SJSA1 (cell line): ENCODE data around the gene POLN. TPM values are rescaled to one million over a fixed set of nuclear protein-coding genes. Genes with fewer than 3 reads are reported as not detected.

Experiments
- DNase-seq, 2 experiments: peaks; one replicate each; pipeline ENCODE4 v3.0.0-alpha.2; 2015 to 2020; ENCODE audit warnings: low spot score in 2 of 2, low read depth in 1 of 2
- H3K27ac ChIP-seq: fragments of 250-450 bp; sonication (Bioruptor Pico); 2 replicates; pipeline ENCODE4 v1.5.1; 2020; ENCODE audit warnings: mild to moderate bottlenecking, moderate library complexity
- H3K27me3 ChIP-seq: fragments of 250-450 bp; sonication (Bioruptor Pico); replicated peaks from 2 replicates; pipeline ENCODE4 v1.5.1; 2020; ENCODE audit warnings: mild to moderate bottlenecking, moderate library complexity
- H3K36me3 ChIP-seq: fragments of 250-450 bp; sonication (Bioruptor Pico); 2 replicates; pipeline ENCODE4 v1.5.1; 2020; ENCODE audit warnings: mild to moderate bottlenecking
- H3K4me1 ChIP-seq: fragments of 250-450 bp; sonication (Bioruptor Pico); replicated peaks from 2 replicates; pipeline ENCODE4 v1.6.1; 2021; ENCODE audit warnings: mild to moderate bottlenecking
- H3K4me3 ChIP-seq: fragments of 250-450 bp; sonication (Bioruptor Pico); 2 replicates; pipeline ENCODE4 v1.5.1; 2020; ENCODE audit warnings: mild to moderate bottlenecking
- H3K9me3 ChIP-seq: fragments of 250-450 bp; sonication (Bioruptor Pico); replicated peaks from 2 replicates; pipeline ENCODE4 v1.5.1; 2020; ENCODE audit warnings: mild to moderate bottlenecking
- total RNA-seq: library from RNA; depleted of rRNA; stranded (reverse); fragments of >200 nt; shearing (Covaris generic); gene quantifications from 2 replicates; pipeline ENCODE4 v1.2.3, GENCODE V29; 2014

Gene POLN
- total RNA-seq, 1 experiment from 2014 or later: 0.61 TPM

DNA sequence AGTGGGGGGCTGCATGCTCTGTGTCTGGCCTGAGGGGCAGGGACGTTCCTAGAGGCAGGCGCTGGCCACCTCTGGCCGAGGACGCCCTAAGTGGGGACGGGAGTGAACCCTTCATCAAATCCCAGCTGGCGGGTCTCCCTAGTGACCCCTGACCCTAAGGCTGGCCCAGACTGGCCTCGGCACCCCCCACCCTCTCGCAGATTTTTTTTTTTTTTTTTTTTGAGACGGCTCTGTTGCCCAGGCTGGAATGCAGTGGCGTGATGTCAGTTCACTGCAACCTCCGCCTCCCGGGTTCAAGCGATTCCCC, 21.0 kb upstream of the POLN start:
- Histone ChIP-seq H3K27me3 (no peaks in the 10 kb centered on the region), H3K36me3 (no peaks in the 10 kb centered on the region), H3K4me1 (no peaks in the 10 kb centered on the region; the same call in 1 of the 2 replicates), H3K9me3 (no peaks in the 10 kb centered on the region), H3K27ac (peak overlapping the region; percentile 59; the same call in 1 of the 2 replicates), H3K4me3 (peak overlapping the region; percentile 47)
- no peak for DNase-seq

DNA sequence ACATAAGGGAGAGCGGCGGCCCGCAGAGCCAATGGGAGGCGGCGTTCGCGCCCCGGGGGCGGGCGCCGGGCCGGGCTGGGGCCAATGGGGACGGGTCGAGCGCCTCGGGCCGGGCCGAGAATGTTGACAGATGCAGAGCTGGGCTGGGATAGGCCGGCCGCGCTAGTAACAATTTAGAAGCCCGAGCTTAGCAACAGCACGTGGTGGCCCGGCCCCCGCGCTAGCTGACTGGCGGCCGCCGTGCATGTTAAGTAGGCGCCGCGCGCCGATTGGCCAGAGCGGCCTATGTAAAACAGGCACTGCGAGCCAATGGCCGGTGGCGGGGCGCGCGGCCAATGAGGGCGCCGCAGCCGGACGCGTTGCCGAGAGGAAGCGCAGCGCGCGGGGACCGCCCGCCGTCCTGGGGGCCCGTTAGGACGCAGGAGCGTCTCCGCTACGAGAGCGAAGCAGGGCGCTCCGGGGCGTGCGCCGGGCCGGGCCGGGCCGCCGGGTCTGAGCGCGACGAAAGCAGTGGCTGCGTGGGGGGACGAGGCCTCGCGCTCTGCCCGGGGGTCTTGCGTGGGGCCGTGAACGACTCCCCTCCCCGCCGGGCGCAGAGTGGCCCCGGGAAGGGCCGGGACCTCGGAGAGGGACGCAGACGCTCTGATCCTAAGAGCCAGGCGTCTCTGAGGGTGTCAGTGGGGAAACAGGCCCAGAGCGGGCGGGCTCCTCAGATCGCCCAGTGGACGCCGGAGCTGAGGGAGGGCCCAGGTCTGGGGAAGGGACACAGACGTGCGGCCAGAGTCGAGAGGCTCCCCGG, 20.4 kb upstream of the POLN start:
- no peaks in the 10 kb centered on the region for H3K27me3 ChIP-seq
- H3K4me1 ChIP-seq: no peaks in the 10 kb centered on the region; the same call in 1 of the 2 replicates
- peak overlapping the region; percentile 47 for H3K4me3 ChIP-seq
- no peaks in the 10 kb centered on the region for H3K9me3 ChIP-seq
- peak overlapping the region; percentile 59 for H3K27ac ChIP-seq
- no peaks in the 10 kb centered on the region for H3K36me3 ChIP-seq
- DNase-seq: peak; percentile 93 to 95

DNA sequence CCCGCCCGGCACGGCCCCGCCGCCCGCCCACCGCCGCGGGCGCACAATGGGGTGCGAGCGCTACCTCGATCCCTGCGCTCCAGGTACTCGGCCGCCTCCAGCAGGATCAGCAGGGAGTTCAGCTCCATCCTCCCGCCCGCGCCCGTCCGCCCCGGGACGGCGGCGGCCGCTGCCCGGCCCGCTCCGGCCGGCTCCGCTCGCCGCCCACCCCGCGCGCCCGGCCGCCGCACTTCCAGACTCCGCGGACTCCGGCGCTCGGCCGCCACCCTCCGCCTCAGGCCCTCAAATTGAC, 19.9 kb upstream of the POLN start, which contains the start of gene MXD4:
MXD4 (minus strand) TSS at position 257 of the 292 bp plus-strand sequence; CDS start at position 128, 129 bp downstream.
- H3K27me3 ChIP-seq: no peaks in the 10 kb centered on the region
- H3K36me3 ChIP-seq: no peaks in the 10 kb centered on the region
- H3K4me3 ChIP-seq: peak within 1 kb of the TSS; percentile 47
- H3K27ac ChIP-seq: peak within 1 kb of the TSS; percentile 59
- no peak for DNase-seq
- no peaks in the 10 kb centered on the region; the same call in 1 of the 2 replicates for H3K4me1 ChIP-seq
- H3K9me3 ChIP-seq: no peaks in the 10 kb centered on the region

DNA sequence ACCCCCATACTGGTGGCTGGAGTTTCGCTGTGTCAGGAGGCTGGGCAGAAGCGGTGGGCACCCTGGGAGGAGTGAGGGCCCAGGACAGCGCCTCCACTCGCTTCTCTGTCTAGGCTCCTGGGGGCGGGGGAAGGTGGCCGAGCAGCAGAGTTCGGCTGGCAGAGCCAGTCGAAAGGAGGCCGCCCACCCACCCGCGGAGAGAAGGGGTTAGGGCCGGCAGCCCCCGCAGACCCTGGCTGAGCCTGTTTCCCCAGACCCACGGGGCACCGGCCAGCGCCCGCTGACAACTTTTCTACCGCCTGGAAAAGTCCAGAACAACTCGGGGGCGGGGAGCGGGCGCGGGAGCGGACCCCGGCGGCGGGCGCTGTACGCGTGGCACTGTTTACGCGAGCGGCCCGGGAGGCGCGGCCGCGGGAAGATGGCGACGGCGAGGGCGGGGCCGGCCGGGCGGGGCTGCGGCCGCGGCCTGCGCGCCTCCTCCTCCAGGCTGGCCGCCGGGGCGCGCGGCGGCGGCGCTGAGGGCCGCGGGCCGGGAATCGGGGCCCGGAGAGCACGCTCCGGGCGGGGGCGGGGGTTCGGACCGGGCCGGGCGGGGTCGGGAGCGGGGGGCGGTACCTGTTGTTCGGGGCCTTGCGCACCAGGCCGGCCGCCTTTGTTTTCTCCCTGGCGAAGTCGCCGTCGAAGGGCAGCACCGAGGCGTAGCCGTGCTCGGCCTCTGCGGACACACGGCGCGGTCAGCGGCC, 19.4 kb upstream of the POLN start:
- no peaks in the 10 kb centered on the region for H3K27me3 ChIP-seq
- H3K4me1 ChIP-seq: no peaks in the 10 kb centered on the region; the same call in 1 of the 2 replicates
- no peaks in the 10 kb centered on the region for H3K9me3 ChIP-seq
- 0 out of 2 replicates have a peak overlapping the region, but pooled peaks have one; percentile 24 for H3K27ac ChIP-seq
- DNase-seq: peak in 1 of 2 experiments; percentile 2
- no peaks in the 10 kb centered on the region for H3K36me3 ChIP-seq
- peak overlapping the region; percentile 47 for H3K4me3 ChIP-seq

DNA sequence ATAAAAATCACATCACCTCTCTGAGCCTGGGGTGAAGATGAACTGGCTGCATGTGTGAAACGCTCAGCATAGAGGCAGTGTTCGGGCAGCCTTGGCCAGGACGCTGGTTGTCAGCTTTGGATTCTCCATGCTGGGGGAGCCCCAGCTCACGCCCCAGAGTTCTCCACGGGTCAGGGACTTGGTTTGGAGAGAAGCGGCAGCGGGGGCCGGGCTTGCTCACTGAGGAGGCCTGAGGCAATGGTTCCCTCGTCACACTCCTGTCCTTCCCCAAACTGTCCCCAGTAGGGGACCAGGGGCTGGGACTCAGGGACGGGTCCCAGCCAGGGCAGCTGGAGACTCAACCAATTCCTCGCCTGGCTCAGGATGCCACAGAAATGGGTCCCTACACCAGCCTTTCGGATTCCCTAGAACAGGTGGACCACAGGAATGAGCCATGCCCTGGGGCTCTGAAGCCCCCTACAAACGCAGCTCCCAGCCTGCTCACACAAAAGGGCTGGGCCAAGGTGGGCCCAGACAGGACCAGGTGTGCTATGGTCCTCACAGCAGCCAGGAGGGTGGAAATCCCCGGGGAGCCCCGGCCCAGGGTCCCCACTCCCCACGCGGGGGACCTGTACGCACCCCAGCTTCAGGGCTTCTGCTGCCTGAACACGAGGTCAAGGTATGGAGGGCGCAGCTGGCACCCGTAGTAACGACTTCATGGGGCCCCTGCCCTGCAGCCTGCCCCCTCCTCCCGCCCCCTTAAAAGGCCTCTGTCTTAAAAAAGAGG, 18.6 kb upstream of the POLN start:
- H3K36me3 ChIP-seq: no peaks in the 10 kb centered on the region
- H3K27ac ChIP-seq: no peak overlapping the region
- H3K27me3 ChIP-seq: no peaks in the 10 kb centered on the region

DNA sequence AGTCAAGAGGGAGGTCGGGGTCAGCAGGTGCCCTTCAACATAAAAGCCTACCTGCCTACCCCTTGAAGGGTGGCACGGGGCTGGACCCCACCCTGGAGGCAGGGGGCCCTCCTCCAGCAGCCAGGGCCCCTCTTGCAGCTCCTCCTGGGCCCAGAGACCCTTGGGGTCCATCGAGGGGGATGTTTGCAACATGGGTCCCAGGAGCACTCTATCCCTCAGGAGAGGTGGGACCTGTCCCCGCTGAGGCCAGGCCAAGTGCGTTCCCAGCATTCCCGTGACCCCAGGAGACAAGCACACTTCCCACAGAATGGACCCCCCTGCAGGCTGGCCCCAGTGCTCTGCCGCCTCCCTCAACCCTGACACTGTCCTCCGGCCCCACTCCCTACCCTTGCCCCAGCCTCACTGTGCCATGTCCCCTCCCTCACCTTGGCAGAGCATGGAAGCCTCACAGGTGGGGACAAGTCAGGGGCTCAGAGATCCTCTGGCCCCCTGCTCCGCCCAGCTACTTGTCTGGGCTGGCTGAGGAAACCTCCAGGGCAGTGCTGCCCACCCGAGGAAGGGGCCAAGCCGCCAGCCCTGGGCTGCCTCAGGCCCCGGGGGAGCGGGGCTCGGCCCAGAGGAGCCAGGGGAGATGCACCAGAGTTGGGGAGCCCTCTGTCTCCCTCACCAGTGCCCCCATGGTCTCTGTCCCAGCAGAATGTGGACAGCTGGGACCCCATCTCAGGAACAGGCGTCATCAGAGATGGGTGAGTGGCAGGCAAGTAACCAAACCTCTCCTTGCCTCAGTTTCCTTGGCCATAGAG, 17.8 kb upstream of the POLN start:
- no peak overlapping the region for H3K27ac ChIP-seq
- H3K4me3 ChIP-seq: no peak overlapping the region
- DNase-seq: no peak
- no peaks in the 10 kb centered on the region for H3K9me3 ChIP-seq
- H3K36me3 ChIP-seq: no peaks in the 10 kb centered on the region
- no peaks in the 10 kb centered on the region for H3K27me3 ChIP-seq
- no peaks in the 10 kb centered on the region; the same call in 1 of the 2 replicates for H3K4me1 ChIP-seq

More for the DNA sequence above, 18.6 kb upstream of the POLN start:
- DNase-seq: no peak
- H3K9me3 ChIP-seq: no peaks in the 10 kb centered on the region
- no peaks in the 10 kb centered on the region; the same call in 1 of the 2 replicates for H3K4me1 ChIP-seq
- H3K4me3 ChIP-seq: peak overlapping the region; percentile 47

DNA sequence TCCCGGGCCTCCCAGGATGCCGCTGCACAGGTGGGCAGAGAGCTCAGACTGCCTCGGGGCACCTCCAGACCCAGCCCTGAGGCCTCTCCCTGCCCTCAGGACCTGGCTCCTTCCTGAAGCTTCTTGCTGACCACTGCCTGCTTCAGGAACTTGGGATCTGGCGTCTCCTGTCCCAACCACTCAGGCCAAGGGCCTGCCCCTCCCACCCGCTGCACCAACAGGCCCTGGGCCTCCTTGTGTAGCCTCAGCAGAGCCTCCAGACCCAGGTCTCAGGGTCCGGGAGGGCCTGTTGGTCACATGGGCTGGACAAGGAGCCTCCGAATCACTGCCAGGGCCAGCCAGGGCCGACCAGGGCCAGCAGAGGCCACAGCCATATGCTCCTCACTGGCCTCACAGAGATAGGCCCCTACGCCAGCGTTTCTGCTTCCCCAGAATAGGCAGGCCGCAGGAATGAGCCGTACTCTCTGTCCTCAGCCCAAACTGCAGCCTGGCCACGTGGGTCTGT, 17.2 kb upstream of the POLN start:
- Histone ChIP-seq H3K27ac (no peak overlapping the region), H3K4me1 (no peaks in the 10 kb centered on the region; the same call in 1 of the 2 replicates), H3K27me3 (no peaks in the 10 kb centered on the region), H3K36me3 (no peaks in the 10 kb centered on the region), H3K9me3 (no peaks in the 10 kb centered on the region), H3K4me3 (no peak overlapping the region)
- DNase-seq: no peak

DNA sequence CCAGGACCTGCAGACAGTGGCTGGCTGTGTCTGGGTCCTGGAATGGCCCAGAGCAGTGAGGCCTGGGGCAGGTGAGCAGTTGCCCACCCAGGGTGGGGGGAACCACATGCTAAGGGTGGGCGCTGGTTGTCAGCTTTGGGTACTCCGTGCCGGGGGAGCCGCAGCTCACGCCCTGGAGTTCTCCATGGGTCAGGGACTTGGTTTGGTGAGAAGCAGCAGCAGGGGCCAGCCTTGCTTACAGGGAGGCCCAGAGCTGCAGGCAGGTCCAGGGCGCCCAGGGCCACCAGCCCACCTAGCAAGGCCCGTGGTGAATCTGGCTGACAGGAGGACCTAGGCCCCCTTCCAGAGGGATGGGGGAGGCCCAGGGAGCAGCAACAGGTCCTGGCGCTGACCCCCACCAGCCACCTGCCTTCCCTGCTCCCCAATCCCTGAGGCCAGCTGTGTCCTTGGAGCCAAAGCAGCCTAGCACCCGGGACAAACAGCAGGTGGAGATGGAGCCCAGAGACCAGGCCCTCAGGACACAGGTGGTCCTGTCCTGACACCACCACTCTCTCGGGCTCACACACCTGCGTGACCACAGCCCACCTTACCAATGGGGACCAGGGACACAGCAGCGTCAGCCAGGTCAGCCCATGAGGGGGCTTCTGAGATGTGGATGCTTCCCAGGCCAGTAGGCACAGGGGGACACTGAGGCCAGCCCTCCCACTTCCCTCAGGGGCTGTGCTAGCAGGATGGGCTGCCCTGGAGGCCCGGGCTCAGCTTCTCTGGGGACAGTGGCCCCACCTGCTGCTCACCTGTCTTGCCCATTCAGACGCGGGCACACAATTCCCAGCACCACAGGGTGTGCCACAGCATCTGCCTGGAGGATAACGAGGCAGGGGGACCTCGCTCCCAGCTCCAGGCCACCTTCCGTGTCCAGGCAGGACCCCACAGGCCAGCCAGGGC, 16.4 kb upstream of the POLN start:
- H3K27me3 ChIP-seq: no peaks in the 10 kb centered on the region
- H3K9me3 ChIP-seq: no peaks in the 10 kb centered on the region
- no peaks in the 10 kb centered on the region for H3K36me3 ChIP-seq
- H3K4me3 ChIP-seq: no peak overlapping the region
- no peak overlapping the region for H3K27ac ChIP-seq
- H3K4me1 ChIP-seq: no peaks in the 10 kb centered on the region; the same call in 1 of the 2 replicates
- DNase-seq: peak in 1 of 2 experiments; percentile 25

DNA sequence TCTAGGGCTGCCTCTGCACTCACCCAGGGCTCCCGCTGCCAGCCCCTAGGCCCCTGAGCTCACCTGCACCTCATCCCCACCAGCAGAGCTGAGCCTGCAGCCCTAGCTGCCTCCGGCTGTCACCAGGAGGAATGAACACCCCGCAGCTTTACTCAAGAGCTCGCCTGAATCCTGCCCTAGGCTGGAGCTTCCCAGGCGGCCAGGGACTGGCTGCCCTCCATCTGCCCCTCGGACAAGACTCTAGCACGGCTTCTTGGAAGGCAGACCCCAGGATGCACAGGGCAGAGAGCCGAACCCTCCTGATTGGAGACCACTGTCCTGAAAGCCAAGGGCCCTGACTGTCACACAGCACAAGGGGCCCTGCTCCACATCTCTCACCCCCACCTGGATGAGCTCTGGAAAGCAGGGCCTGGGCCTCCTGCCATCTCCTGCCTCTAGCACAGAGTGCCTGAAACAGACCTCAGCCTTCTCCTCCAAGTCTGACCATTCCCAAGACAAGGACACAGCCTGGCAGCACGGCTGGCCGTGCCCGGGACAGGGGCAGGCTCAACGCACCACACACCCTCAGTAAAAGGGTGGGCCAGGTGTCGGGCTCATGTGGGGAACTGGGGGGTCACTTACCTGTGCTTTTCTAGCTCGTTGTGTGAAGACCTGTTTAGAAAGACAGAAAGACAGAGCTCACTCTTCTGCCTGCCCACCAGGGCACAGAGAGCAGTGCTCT, 15.6 kb upstream of the POLN start:
- H3K4me3 ChIP-seq: no peak overlapping the region
- no peak overlapping the region for H3K27ac ChIP-seq
- H3K36me3 ChIP-seq: no peaks in the 10 kb centered on the region
- H3K4me1 ChIP-seq: no peaks in the 10 kb centered on the region; the same call in 1 of the 2 replicates
- DNase-seq: peak in 1 of 2 experiments; percentile 18
- H3K27me3 ChIP-seq: no peaks in the 10 kb centered on the region
- H3K9me3 ChIP-seq: no peaks in the 10 kb centered on the region

DNA sequence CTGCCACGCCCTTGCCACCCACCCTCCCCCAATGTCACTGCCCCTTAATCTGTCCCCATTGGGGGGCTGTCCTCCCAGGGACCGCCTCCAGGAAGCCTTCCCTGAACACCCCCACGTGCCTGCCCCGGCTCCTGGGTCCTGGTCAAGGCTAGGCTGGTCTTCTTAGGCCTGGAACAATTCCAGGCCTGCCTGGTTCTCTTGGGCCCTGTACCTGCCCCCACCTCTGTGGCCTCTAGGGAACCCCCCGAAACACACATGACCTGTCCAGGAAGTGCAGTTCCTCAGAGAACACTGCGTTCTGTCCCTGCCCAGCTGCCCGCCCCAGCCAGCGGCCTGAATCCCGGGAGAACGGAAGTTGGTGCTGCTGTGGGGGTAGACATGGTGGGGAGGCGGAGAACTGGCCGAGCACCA, 14.9 kb upstream of the POLN start:
- Histone ChIP-seq H3K9me3 (no peaks in the 10 kb centered on the region), H3K4me1 (no peaks in the 10 kb centered on the region), H3K36me3 (no peaks in the 10 kb centered on the region), H3K27ac (no peak overlapping the region), H3K4me3 (no peak overlapping the region), H3K27me3 (no peaks in the 10 kb centered on the region)
- DNase-seq: peak in 1 of 2 experiments; percentile 14

DNA sequence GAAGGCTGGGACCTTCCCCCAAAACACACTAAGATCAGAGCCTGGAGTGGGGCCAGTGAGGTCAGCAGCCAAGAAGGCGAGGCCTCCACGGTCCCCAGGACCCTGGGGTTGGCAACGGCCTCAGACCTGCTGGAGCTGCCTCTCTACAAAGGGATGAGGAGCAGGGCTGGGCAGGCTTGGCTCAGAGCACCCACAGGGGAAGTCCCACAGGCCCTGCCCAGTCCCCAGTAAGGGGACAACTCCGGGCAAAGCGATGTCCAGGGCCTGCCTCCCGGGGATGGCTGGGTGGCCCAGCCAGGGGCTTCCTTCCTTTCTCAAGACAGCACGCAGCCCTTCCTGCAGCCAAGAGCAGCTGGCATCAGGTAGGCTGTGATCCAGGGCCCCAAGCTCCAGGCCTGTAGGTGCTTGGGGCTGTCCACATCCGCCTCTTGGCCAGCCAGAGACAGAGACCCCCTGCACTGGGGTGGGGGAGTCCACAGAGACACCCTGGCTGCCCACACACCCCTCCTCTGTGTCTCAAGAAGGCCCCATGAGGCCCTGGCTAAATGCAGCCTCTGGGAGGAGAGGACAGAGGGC, 14.3 kb upstream of the POLN start:
- Histone ChIP-seq H3K36me3 (no peaks in the 10 kb centered on the region), H3K27me3 (no peaks in the 10 kb centered on the region), H3K9me3 (no peaks in the 10 kb centered on the region), H3K4me3 (no peak overlapping the region), H3K4me1 (no peaks in the 10 kb centered on the region), H3K27ac (no peak overlapping the region)
- DNase-seq: peak in 1 of 2 experiments; percentile 26
